ENCODE data around the gene DROSHA. TPM values are rescaled to one million over a fixed set of nuclear protein-coding genes. Genes with fewer than 3 reads are reported as not detected.

The DROSHA gene
- total RNA-seq, 1 experiment from 2014 or later: 106 TPM

GRCh38 chr5:31486441-31486840, 45.5 kb downstream of the DROSHA start:
- H2AFZ ChIP-seq (ENCODE audit: low read length): no peak overlapping the region
- H3K27me3 ChIP-seq (ENCODE audit: insufficient read depth, low read length): no peaks in the 10 kb centered on the region
- no peak overlapping the region for H3K4ac ChIP-seq (ENCODE audit: low read depth, low read length)
- no peaks in the 10 kb centered on the region for H3K9me3 Mint-ChIP-seq
- no peak overlapping the region for H2BK5ac ChIP-seq (ENCODE audit: insufficient read length, low read length)
- H3K27ac Mint-ChIP-seq: no peak overlapping the region; a peak in 1 of 7 replicates
- no peak overlapping the region for H3K56ac ChIP-seq (ENCODE audit: insufficient read length, low read depth, low read length)
- no peak overlapping the region for H4K5ac ChIP-seq (ENCODE audit: insufficient read length, low read depth, low read length)
- no peak overlapping the region for H3K18ac ChIP-seq (ENCODE audit: insufficient read length, low read depth, low read length)
- no peak overlapping the region for H4K91ac ChIP-seq (ENCODE audit: insufficient read length, low read depth, low read length)
- no peak overlapping the region for H3T11ph ChIP-seq (ENCODE audit: low read length)
- H3K79me2 ChIP-seq (ENCODE audit: insufficient read depth, low read length): no peaks in the 10 kb centered on the region
- no peak overlapping the region for H2BK15ac ChIP-seq (ENCODE audit: low read depth, low read length)
- no peaks in the 10 kb centered on the region for H3K79me1 ChIP-seq (ENCODE audit: insufficient read depth, low read depth, low read length, poor library complexity, severe bottlenecking)
- no CpG with 5 or more reads among the region's 6 CpGs for WGBS (ENCODE audit: extremely low coverage, insufficient read length, low lambda C conversion rate)
- H3K4me1 ChIP-seq (ENCODE audit: insufficient read depth, low read length): no peaks in the 10 kb centered on the region; the same call in 1 of the 2 replicates
- H3K23me2 ChIP-seq (ENCODE audit: insufficient read length, low read depth, low read length, poor library complexity, severe bottlenecking): no peaks in the 10 kb centered on the region
- H3K27ac ChIP-seq (ENCODE audit: insufficient read length, low read depth, low read length): no peak overlapping the region
- H3K9ac ChIP-seq (ENCODE audit: extremely low read depth, insufficient read length, low read length): no peak overlapping the region
- no peak overlapping the region for H4K8ac ChIP-seq (replicated peaks; ENCODE audit: insufficient read length, low read depth, low read length)
- peaks cover 5 to 49% (median 43%) of the 10 kb centered on the region in 3 experiments; a peak in 6 of 7 replicates for H3K36me3 Mint-ChIP-seq (ENCODE audit: insufficient read depth in 1 of 3, low read depth in 3 of 3)
- no peak for TF ChIP-seq CTCF (conservative IDR thresholded peaks at IDR 0.05)
- H2AK5ac ChIP-seq (ENCODE audit: insufficient read length, low read length): no peak overlapping the region
- DNase-seq: no peak
- no peak overlapping the region for H3K4me3 Mint-ChIP-seq
- no peaks in the 10 kb centered on the region for H3K27me3 Mint-ChIP-seq (ENCODE audit: low read depth)
- no peak overlapping the region for H3K14ac ChIP-seq (ENCODE audit: insufficient read depth, low read length)
- no peaks in the 10 kb centered on the region; a peak in 1 of 4 replicates for H3K4me1 Mint-ChIP-seq
- H3K9me3 ChIP-seq (ENCODE audit: control insufficient read depth, low read depth, low read length): no peaks in the 10 kb centered on the region
- H4K20me1 ChIP-seq (ENCODE audit: control insufficient read depth, insufficient read depth, insufficient read length): no peaks in the 10 kb centered on the region
- no peak overlapping the region for H3K23ac ChIP-seq (ENCODE audit: insufficient read length, low read depth, low read length)
- no peak overlapping the region for H3K4me2 ChIP-seq (ENCODE audit: insufficient read depth, insufficient read length, low read length)
- no peak overlapping the region for H2BK120ac ChIP-seq (ENCODE audit: low read depth, low read length, poor library complexity, severe bottlenecking)
- H2BK12ac ChIP-seq (ENCODE audit: insufficient read length, low read depth, low read length): no peak overlapping the region
- no peak overlapping the region for H2BK20ac ChIP-seq (ENCODE audit: low read depth, low read length, poor library complexity, severe bottlenecking)

All from H9 (cell line).